Lower lobe of right lung (tissue), 2 donors: ENCODE results near the gene DHPS. TPM values are rescaled to one million over a fixed set of nuclear protein-coding genes. Genes with fewer than 3 reads are reported as not detected.
"Not testable (repeated sequence)": the region's sequence is repeated elsewhere in the genome, so short reads cannot be mapped to it uniquely, and the experiment has no call there.

Source experiments
- ATAC-seq, 2 donors: fragments of 200-7000 bp; cut with Tn5 transposase; one replicate each; pipeline ENCODE4 v1.9.1; 2020 to 2022; ENCODE audit warnings: mild to moderate bottlenecking in 2 of 2, moderate library complexity in 2 of 2
- DNase-seq: peaks from one replicate; pipeline ENCODE4 v3.0.0-alpha.2; 2020
- H3K27ac ChIP-seq: fragments of 200-600 bp; one replicate; pipeline ENCODE4 v1.8.0; 2022
- H3K27me3 ChIP-seq: fragments of 200-600 bp; one replicate; pipeline ENCODE4 v1.8.0; 2022; ENCODE audit warnings: low read depth
- H3K36me3 ChIP-seq: fragments of 200-600 bp; one replicate; pipeline ENCODE4 v1.8.0; 2022; ENCODE audit warnings: mild to moderate bottlenecking
- H3K4me1 ChIP-seq: fragments of 200-600 bp; one replicate; pipeline ENCODE4 v1.8.0; 2022
- H3K4me3 ChIP-seq: fragments of 200-600 bp; one replicate; pipeline ENCODE4 v1.8.0; 2022; ENCODE audit warnings: mild to moderate bottlenecking
- H3K9me3 ChIP-seq: fragments of 200-600 bp; one replicate; pipeline ENCODE4 v1.8.0; 2022
- intact Hi-C: fragments of 100-400 bp; cut with DNase I; formaldehyde crosslinking; loops from one replicate; pipeline ENCODE4 v1.11.0; 2022
- total RNA-seq: library from RNA; stranded (reverse); fragmentation: NEBNext Ultra II Directional; extraction: Animal tissue kit (Norgen Biotek cat#: 25700); gene quantifications from one replicate; pipeline ENCODE4 v1.2.1, GENCODE V29; 2021
- TF ChIP-seq, protein P1 (sequence below): fragments of 200-600 bp; IDR thresholded peaks from one replicate; pipeline ENCODE4 v1.8.0; 2022; ENCODE audit warnings: antibody characterized with exemption, mild to moderate bottlenecking
- donor health status: DM: no; HTN: yes; CAD: no; lungs with severe emphysema.

DHPS gene
- total RNA-seq, 1 donor from 2014 or later: 77.0 TPM

DNA sequence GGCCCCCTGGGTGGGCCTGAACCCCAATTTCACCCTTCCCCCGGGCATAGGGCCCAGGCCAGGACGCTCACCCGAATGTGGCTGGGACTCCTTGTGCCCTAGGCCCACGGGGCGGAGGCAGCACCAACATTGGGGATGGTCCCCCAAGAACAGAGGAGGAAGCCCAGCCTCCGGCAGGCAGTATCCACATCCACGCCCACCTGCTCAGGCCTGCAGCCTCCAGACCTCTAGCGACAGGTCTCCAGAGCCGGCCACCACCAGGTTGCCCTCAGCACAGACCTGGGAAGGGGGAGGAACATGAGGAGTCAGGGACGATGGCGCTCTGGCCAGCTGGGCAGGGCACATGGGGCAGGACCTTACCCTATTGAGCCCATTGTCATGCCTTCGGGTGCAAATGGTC is 7.3 kb upstream of the DHPS start:
- no peaks in the 10 kb centered on the region for H3K27me3 ChIP-seq
- DNase-seq: no peak
- no peaks in the 10 kb centered on the region for H3K9me3 ChIP-seq
- H3K36me3 ChIP-seq: peaks cover 4% of the 10 kb centered on the region
- intact Hi-C loops: no loop called here
- TF ChIP-seq, protein P1, sequence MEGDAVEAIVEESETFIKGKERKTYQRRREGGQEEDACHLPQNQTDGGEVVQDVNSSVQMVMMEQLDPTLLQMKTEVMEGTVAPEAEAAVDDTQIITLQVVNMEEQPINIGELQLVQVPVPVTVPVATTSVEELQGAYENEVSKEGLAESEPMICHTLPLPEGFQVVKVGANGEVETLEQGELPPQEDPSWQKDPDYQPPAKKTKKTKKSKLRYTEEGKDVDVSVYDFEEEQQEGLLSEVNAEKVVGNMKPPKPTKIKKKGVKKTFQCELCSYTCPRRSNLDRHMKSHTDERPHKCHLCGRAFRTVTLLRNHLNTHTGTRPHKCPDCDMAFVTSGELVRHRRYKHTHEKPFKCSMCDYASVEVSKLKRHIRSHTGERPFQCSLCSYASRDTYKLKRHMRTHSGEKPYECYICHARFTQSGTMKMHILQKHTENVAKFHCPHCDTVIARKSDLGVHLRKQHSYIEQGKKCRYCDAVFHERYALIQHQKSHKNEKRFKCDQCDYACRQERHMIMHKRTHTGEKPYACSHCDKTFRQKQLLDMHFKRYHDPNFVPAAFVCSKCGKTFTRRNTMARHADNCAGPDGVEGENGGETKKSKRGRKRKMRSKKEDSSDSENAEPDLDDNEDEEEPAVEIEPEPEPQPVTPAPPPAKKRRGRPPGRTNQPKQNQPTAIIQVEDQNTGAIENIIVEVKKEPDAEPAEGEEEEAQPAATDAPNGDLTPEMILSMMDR: no peak
- H3K4me1 ChIP-seq: no peaks in the 10 kb centered on the region
- ATAC-seq: no peak
- H3K4me3 ChIP-seq: no peak overlapping the region
- H3K27ac ChIP-seq: no peak overlapping the region

DNA sequence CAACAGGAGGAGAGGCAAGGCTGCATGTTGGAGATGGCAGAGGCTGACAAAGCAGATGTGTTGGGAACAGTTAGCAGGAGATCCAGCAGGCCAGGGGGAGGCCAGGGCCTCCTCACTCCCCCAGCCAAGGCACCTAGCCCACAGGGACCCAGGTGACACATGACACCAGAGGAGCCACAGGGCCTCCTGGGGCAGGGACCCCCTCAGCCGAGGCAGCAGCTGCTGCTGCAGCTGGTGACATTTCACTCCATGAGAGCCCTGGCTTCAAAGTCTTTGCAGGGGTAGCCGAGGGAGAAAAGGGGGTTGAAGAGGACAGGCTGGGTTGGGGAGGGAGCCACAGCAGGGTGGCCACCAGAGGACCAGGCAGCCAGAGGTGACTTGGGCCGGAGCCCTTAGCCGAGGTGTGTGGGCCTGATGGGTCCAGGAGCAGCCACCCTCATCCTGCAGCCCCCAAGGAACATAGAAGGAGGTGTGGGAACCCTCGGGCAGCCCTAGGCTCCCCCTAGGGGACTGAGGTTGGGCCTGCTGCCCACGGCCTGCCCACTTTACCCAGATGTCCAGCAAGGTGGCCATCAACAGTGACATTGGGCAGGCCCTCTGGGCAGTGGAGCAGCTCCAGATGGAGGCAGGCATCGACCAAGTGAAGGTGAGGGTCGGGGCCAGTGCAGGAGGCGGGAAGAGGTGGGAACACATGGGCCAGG is 6.0 kb upstream of the DHPS start, which contains the start of gene GNG14:
Gene GNG14, plus strand, starts transcription at position 503 of the 701 bp plus-strand sequence. Its CDS starts 51 bp downstream, at position 554.
- H3K27ac ChIP-seq: no peak within 1 kb of the TSS
- ATAC-seq (no peak), DNase-seq (no peak)
- peaks cover 4% of the 10 kb centered on the region for H3K36me3 ChIP-seq
- TF ChIP-seq, protein P1: no peak
- intact Hi-C loops: no loop called here
- no peaks in the 10 kb centered on the region for H3K9me3 ChIP-seq
- no peak within 1 kb of the TSS for H3K4me3 ChIP-seq
- no peaks in the 10 kb centered on the region for H3K27me3 ChIP-seq
- H3K4me1 ChIP-seq: no peaks in the 10 kb centered on the region

DNA sequence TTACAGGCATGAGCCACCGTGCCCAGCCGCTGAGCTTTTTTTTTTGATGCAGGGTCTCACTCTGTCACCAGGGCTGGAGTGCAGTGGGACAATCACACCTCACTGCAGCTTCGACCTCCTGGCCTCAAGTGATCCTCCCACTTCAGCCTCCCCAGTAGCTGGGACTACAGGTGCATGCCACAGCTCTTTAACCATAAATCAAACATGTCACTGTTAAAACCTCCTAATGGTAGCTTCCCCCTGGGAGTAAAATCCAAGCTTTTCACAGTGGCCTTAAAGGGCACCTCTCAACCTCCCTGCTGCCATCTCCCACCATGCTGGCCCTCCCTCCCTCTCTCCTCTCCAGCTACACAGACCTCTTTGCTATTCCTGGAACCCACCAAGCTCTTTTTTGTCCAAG is 4.2 kb upstream of the DHPS start:
- H3K36me3 ChIP-seq: peaks cover 4% of the 10 kb centered on the region
- TF ChIP-seq, protein P1: no peak
- DNase-seq (no peak), ATAC-seq (no peak)
- H3K4me3 ChIP-seq: no peak overlapping the region
- no peaks in the 10 kb centered on the region for H3K9me3 ChIP-seq
- H3K4me1 ChIP-seq: peaks cover 2% of the 10 kb centered on the region
- H3K27ac ChIP-seq: no peak overlapping the region
- intact Hi-C loops: no loop called here
- no peaks in the 10 kb centered on the region for H3K27me3 ChIP-seq

DNA sequence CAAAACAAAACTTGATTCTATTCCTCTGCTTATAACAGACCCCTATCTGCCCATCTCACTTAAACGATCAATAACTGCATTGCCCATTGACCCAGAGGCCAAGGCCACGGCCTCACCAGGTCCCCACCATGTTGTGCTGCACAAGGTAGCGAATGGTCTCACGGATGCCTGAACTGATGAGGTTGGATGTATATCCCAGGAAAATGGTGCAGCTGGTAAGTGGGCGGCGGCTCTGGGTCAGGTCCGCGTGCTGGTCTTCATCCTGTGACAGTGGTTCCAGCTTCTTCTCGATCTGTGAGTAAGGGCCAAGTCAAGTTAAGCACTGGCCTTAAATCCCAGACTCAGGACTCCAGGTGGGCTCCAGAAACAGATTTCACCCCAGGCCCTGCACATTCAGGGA is 1.6 kb downstream of the DHPS start:
- intact Hi-C loops: no loop called here
- Histone ChIP-seq H3K36me3 (peaks cover 51% of the 10 kb centered on the region), H3K4me3 (no peak overlapping the region), H3K27me3 (no peaks in the 10 kb centered on the region), H3K9me3 (no peaks in the 10 kb centered on the region), H3K4me1 (peaks cover 20% of the 10 kb centered on the region), H3K27ac (no peak overlapping the region)
- no peak for DNase-seq
- TF ChIP-seq, protein P1: no peak
- no peak for ATAC-seq

DNA sequence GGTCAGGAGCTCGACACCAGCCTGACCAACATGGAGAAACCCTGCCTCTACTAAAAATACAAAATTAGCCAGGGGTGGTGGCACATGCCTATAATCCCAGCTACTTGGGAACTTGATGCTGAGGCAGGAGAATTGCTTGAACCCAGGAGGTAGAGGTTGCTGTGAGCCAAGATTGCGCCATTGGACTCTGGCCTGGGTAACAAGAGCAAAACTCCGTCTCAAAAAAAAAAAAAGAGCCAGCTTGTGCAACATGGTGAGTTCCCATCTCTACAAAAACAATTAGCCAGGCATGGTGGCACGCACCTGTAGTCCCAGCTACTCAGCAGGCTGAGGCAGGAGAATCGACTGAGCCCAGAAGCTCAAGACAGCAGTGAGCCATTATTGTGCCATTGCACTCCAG is 3.6 kb downstream of the DHPS start:
- H3K27ac ChIP-seq, H3K27me3 ChIP-seq, intact Hi-C loops, H3K9me3 ChIP-seq, ATAC-seq, H3K4me3 ChIP-seq, DNase-seq: not testable (repeated sequence)
- peaks cover 71% of the 10 kb centered on the region for H3K36me3 ChIP-seq
- H3K4me1 ChIP-seq: peaks cover 20% of the 10 kb centered on the region

DNA sequence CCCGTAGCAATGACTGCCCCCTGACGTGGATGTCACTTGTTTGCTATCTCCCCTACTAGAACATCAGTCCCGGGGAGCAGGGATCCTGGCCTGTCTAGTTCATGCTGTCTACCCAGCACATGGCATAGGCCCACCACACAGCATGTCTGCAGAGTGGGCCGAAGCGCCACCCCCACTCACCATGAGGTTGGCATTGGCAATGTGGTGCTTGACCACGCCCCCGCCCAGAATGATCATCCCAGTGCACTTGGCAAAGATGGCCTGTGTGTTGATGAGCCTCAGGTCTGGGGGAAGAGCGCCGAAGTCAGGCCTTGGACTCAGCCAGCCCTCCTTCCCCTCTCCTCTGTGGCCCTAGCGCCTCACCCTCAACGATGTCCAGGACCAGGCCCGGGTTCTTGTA is 4.8 kb downstream of the DHPS start:
- H3K4me3 ChIP-seq: no peak overlapping the region
- ATAC-seq (no peak), DNase-seq (no peak)
- H3K27ac ChIP-seq: no peak overlapping the region
- intact Hi-C loops: no loop called here
- H3K9me3 ChIP-seq: no peaks in the 10 kb centered on the region
- TF ChIP-seq, protein P1: no peak
- H3K36me3 ChIP-seq: peaks cover 80% of the 10 kb centered on the region
- peaks cover 20% of the 10 kb centered on the region for H3K4me1 ChIP-seq
- no peaks in the 10 kb centered on the region for H3K27me3 ChIP-seq
